DND-41 (cell line): ENCODE results near the gene TMIGD1.
"Not testable (repeated sequence)": the region's sequence is repeated elsewhere in the genome, so short reads cannot be mapped to it uniquely, and the experiment has no call there.

ENCODE experiments used
- CTCF ChIP-seq: IDR thresholded peaks from 2 replicates; pipeline ENCODE4 v1.5.1; 2012; ENCODE audit warnings: borderline replicate concordance, low read length, moderate library complexity, mild to moderate bottlenecking; ENCODE audit not compliant: poor library complexity, severe bottlenecking; ENCODE audit errors: extremely low read depth
- EZH2 ChIP-seq: IDR thresholded peaks from 3 replicates; pipeline ENCODE4 v1.6.1; 2012; ENCODE audit warnings: borderline replicate concordance, low read depth, mild to moderate bottlenecking, moderate library complexity, low read length, inconsistent platforms; ENCODE audit not compliant: severe bottlenecking

GRCh38 chr17:30351263-30351662 is 17.4 kb upstream of the TMIGD1 start:
- TF ChIP-seq CTCF, EZH2: not testable (repeated sequence)
